Natural killer cell (primary cell): Measurements from ENCODE around the gene FHOD3. TPM values are rescaled to one million over a fixed set of nuclear protein-coding genes. Genes with fewer than 3 reads are reported as not detected.

Source experiments
- ATAC-seq, 3 donors: fragments of 150-1000 bp in 2 of 3; fragments of 200-7000 bp in 1 of 3; cut with Tn5 transposase; 1 replicate in 1 of 3; 2 replicates in 2 of 3; pipeline ENCODE4 v1.10.0; 2021; ENCODE audit warnings: mild to moderate bottlenecking in 2 of 3, moderate library complexity in 2 of 3
- DNase-seq, 2 donors: peaks; one replicate each; pipeline versions ENCODE4 v3.0.0 to v3.0.0-alpha.2; 2013 to 2021; ENCODE audit warnings: mixed read lengths in 1 of 2
- H3K27ac ChIP-seq: one replicate; pipeline ENCODE4 v1.5.1; 2013; ENCODE audit warnings: mild to moderate bottlenecking, low read length
- H3K27me3 ChIP-seq: one replicate; pipeline ENCODE4 v1.6.1; 2013; ENCODE audit warnings: low read length; ENCODE audit not compliant: control insufficient read depth, insufficient read depth
- H3K36me3 ChIP-seq: one replicate; pipeline ENCODE4 v1.6.1; 2013; ENCODE audit warnings: low read length; ENCODE audit not compliant: control insufficient read depth, insufficient read depth
- H3K4me1 ChIP-seq: one replicate; pipeline ENCODE4 v1.6.1; 2013; ENCODE audit warnings: low read length; ENCODE audit not compliant: control insufficient read depth, insufficient read depth
- H3K4me3 ChIP-seq: one replicate; pipeline ENCODE4 v1.5.1; 2013; ENCODE audit warnings: low read length
- H3K9me3 ChIP-seq: one replicate; pipeline ENCODE4 v1.6.1; 2013; ENCODE audit warnings: low read length; ENCODE audit not compliant: control insufficient read depth, insufficient read depth
- H3K27ac Mint-ChIP-seq, 2 donors: one replicate each; pipeline ENCODE4 v1.8.0; 2022; ENCODE audit warnings: mild to moderate bottlenecking in 2 of 2, mixed read lengths in 2 of 2, moderate library complexity in 1 of 2
- H3K27me3 Mint-ChIP-seq, 2 donors: one replicate each; pipeline ENCODE4 v1.8.0; 2022; ENCODE audit warnings: low read depth in 2 of 2, mixed read lengths in 2 of 2
- H3K36me3 Mint-ChIP-seq: one replicate; pipeline ENCODE4 v1.8.0; 2022; ENCODE audit warnings: mixed read lengths
- H3K4me1 Mint-ChIP-seq, 2 donors: one replicate each; pipeline ENCODE4 v1.8.0; 2022; ENCODE audit warnings: mixed read lengths in 2 of 2
- H3K4me3 Mint-ChIP-seq: one replicate; pipeline ENCODE4 v1.8.0; 2022; ENCODE audit warnings: mild to moderate bottlenecking, moderate library complexity, mixed read lengths
- H3K9me3 Mint-ChIP-seq, 2 donors: one replicate each; pipeline ENCODE4 v1.8.0; 2022; ENCODE audit warnings: mixed read lengths in 2 of 2
- CTCF ChIP-seq: fragments of 200-600 bp; IDR thresholded peaks from one replicate; pipeline ENCODE4 v1.8.0; 2022; ENCODE audit warnings: antibody characterized with exemption
- WGBS: methylation state at CpG from one replicate; pipeline ENCODE4 v1.1.7; 2013; ENCODE audit warnings: missing lambda C conversion rate; ENCODE audit not compliant: insufficient coverage; 5-methylcytosine and 5-hydroxymethylcytosine counted together
- intact Hi-C: fragments of 100-400 bp; cut with micrococcal nuclease; formaldehyde crosslinking; loops from one replicate; pipeline ENCODE4 v1.14.2; 2022
- total RNA-seq, 4 donors: library from RNA; stranded (reverse); fragments of 120-200 nt in 1 of 4; gene quantifications; one replicate each; pipeline versions ENCODE4 v1.2.3 to v1.2.4, GENCODE V29; 2013 to 2022

The FHOD3 gene
- total RNA-seq, 3 donors from 2014 or later (not counting 1 experiment from before 2014, with no cell fraction given) = not detected

- no peaks in the 10 kb centered on the region for H3K27me3 ChIP-seq
- H3K36me3 Mint-ChIP-seq = no peaks in the 10 kb centered on the region
- peaks cover 0 to 3% of the 10 kb centered on the region in 2 donors for H3K27me3 Mint-ChIP-seq
- H3K27ac ChIP-seq = no peak overlapping the region
- no peak overlapping the region for H3K4me3 Mint-ChIP-seq
- DNase-seq (no peak), ATAC-seq (no peak)
- H3K27ac Mint-ChIP-seq = no peak overlapping the region
- 42% methylated on average over 2 of the region's 2 CpGs for WGBS
- no peaks in the 10 kb centered on the region for H3K4me1 ChIP-seq
- TF ChIP-seq CTCF = no peak
- no peaks in the 10 kb centered on the region for H3K9me3 ChIP-seq
- H3K4me3 ChIP-seq = no peak overlapping the region
- peaks cover 0 to 3% of the 10 kb centered on the region in 2 donors for H3K9me3 Mint-ChIP-seq
- intact Hi-C loops = no loop called here
- no peaks in the 10 kb centered on the region for H3K36me3 ChIP-seq
- no peaks in the 10 kb centered on the region for H3K4me1 Mint-ChIP-seq
Observed at GRCh38 chr18:36628435-36629137, 331.1 kb downstream of the FHOD3 start.

GRCh38 chr18:36629138-36629530, 331.6 kb downstream of the FHOD3 start:
- Mint-ChIP-seq H3K9me3 (peaks cover 0 to 3% of the 10 kb centered on the region in 2 donors), H3K4me1 (no peaks in the 10 kb centered on the region), H3K27me3 (peaks cover 0 to 3% of the 10 kb centered on the region in 2 donors), H3K4me3 (no peak overlapping the region), H3K36me3 (no peaks in the 10 kb centered on the region), H3K27ac (no peak overlapping the region)
- H3K4me3 ChIP-seq = no peak overlapping the region
- no peaks in the 10 kb centered on the region for H3K36me3 ChIP-seq
- H3K9me3 ChIP-seq = no peaks in the 10 kb centered on the region
- DNase-seq (no peak), ATAC-seq (no peak)
- WGBS = 74% methylated on average over 4 of the region's 4 CpGs
- no peaks in the 10 kb centered on the region for H3K4me1 ChIP-seq
- no peak for TF ChIP-seq CTCF
- intact Hi-C loops = no loop called here
- no peaks in the 10 kb centered on the region for H3K27me3 ChIP-seq
- H3K27ac ChIP-seq = no peak overlapping the region

- Histone ChIP-seq H3K4me3 (no peak overlapping the region), H3K27me3 (no peaks in the 10 kb centered on the region), H3K36me3 (no peaks in the 10 kb centered on the region), H3K4me1 (no peaks in the 10 kb centered on the region), H3K9me3 (no peaks in the 10 kb centered on the region), H3K27ac (no peak overlapping the region)
- Mint-ChIP-seq H3K27me3 (peaks cover 0 to under 1% of the 10 kb centered on the region in 2 donors), H3K27ac (no peak overlapping the region), H3K9me3 (peaks cover 0 to 3% of the 10 kb centered on the region in 2 donors), H3K4me1 (no peaks in the 10 kb centered on the region), H3K36me3 (no peaks in the 10 kb centered on the region), H3K4me3 (no peak overlapping the region)
- intact Hi-C loops = no loop called here
- whole genome bisulfite sequencing = 78% methylated on average over 4 of the region's 4 CpGs
- no peak for TF ChIP-seq CTCF
- DNase-seq = no peak
- ATAC-seq = no peak
Observed at GRCh38 chr18:36629836-36630235, 332.3 kb downstream of the FHOD3 start.

GRCh38 chr18:36630917-36631316, 333.4 kb downstream of the FHOD3 start:
- Histone ChIP-seq H3K4me1 (no peaks in the 10 kb centered on the region), H3K36me3 (no peaks in the 10 kb centered on the region), H3K27me3 (no peaks in the 10 kb centered on the region), H3K27ac (no peak overlapping the region), H3K4me3 (no peak overlapping the region), H3K9me3 (no peaks in the 10 kb centered on the region)
- H3K4me1 Mint-ChIP-seq = no peaks in the 10 kb centered on the region
- ATAC-seq = no peak
- no peak for TF ChIP-seq CTCF
- no peak overlapping the region for H3K27ac Mint-ChIP-seq
- H3K4me3 Mint-ChIP-seq = no peak overlapping the region
- intact Hi-C loops = no loop called here
- no peak for DNase-seq
- 91% methylated on average over 2 of the region's 2 CpGs for WGBS
- H3K36me3 Mint-ChIP-seq = no peaks in the 10 kb centered on the region
- peaks cover 0 to 3% of the 10 kb centered on the region in 2 donors for H3K9me3 Mint-ChIP-seq
- H3K27me3 Mint-ChIP-seq = peaks cover 0 to 3% of the 10 kb centered on the region in 2 donors
